ENCODE measurements around the gene IFNL2.

DNA sequence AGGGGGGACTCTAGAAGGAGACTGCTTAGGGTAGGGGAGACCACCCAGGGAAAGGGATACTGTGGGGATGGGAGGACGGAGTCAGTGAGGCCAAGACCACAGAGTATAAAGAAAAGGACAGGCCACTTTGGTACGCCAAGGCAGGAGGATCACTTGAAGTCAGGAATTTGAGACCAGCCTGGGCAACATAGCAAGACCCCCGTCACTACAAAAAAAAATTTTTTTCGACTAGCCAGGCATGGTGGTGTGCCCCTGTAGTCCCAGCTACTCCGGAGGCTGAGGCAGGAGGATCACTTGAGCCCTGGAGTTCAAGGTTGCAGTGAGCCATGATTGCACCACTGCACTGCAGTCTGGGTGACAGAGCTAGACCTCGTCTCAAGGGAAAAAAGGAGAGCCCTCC lies 30.0 kb upstream of the IFNL2 start:
- TF ChIP-seq, protein P1, sequence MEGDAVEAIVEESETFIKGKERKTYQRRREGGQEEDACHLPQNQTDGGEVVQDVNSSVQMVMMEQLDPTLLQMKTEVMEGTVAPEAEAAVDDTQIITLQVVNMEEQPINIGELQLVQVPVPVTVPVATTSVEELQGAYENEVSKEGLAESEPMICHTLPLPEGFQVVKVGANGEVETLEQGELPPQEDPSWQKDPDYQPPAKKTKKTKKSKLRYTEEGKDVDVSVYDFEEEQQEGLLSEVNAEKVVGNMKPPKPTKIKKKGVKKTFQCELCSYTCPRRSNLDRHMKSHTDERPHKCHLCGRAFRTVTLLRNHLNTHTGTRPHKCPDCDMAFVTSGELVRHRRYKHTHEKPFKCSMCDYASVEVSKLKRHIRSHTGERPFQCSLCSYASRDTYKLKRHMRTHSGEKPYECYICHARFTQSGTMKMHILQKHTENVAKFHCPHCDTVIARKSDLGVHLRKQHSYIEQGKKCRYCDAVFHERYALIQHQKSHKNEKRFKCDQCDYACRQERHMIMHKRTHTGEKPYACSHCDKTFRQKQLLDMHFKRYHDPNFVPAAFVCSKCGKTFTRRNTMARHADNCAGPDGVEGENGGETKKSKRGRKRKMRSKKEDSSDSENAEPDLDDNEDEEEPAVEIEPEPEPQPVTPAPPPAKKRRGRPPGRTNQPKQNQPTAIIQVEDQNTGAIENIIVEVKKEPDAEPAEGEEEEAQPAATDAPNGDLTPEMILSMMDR (IDR thresholded peaks at IDR 0.05) = no peak
- TF ChIP-seq POLR2A (IDR thresholded peaks at IDR 0.05) = no peak
